HG03520 (cell line): ENCODE results near the gene PALD1.
"Not testable (repeated sequence)": the region's sequence is repeated elsewhere in the genome, so short reads cannot be mapped to it uniquely, and the experiment has no call there.

Source experiments
- ATAC-seq: cut with Tn5 transposase; IDR thresholded peaks from one replicate; pipeline ENCODE4 v1.9.1; 2021; ENCODE audit warnings: mild to moderate bottlenecking, moderate library complexity; ENCODE audit not compliant: unreplicated experiment

PALD1 gene

DNA sequence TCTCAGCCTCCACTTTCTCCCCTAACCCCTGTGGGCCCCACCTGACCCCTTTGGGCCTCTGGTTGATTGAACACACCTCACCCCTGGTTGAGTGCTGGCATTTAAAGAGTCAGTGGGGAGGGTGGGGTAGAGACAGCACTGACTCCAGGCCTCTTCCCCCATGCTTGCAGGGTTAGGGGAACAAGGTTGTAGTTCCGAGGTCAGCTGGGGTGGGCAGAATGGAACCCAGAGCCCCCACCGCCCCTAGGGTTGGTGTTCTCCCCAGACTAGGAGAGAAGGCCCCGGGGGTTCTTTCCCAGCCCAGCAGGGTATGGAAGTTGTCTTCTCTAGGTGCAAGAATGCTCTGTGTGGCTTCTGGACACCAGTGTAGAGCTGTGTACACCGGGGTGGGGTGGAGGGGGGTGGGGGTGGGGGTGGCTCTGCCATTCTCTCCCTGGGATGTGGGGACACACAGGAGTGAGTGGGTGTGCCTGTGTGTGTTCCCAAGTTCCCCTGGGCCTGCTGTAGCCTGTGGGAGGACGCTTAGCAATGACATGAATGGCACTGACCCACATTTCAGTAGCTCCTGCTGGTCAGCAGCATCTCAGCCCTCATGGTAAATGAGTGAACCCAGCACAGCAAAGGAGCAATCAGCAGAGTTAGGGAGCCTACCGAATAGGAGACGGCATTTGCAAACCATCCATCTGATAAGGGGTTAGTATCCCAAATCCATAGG is 90.4 kb downstream of the PALD1 start:
- no peak for ATAC-seq

DNA sequence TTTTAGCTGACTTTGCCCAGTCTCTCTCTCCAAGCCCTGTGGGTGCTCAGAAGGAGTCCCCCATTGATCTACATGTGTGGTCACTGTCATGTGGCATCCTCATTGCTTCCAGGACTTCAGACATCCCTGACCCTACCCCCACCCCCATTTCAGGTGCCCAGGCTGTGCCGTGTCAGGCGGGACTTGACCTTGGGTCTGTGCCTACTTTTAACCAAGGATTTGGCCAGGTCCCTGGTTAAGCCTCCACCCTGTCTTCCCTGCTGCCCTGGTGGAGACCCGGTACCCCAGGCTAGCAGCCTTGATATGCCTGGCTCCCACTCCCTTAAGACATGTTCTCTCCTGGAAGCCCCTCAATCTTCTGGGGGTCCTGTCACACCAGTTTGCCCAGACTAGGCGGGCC is 92.7 kb downstream of the PALD1 start:
- no peak for ATAC-seq

DNA sequence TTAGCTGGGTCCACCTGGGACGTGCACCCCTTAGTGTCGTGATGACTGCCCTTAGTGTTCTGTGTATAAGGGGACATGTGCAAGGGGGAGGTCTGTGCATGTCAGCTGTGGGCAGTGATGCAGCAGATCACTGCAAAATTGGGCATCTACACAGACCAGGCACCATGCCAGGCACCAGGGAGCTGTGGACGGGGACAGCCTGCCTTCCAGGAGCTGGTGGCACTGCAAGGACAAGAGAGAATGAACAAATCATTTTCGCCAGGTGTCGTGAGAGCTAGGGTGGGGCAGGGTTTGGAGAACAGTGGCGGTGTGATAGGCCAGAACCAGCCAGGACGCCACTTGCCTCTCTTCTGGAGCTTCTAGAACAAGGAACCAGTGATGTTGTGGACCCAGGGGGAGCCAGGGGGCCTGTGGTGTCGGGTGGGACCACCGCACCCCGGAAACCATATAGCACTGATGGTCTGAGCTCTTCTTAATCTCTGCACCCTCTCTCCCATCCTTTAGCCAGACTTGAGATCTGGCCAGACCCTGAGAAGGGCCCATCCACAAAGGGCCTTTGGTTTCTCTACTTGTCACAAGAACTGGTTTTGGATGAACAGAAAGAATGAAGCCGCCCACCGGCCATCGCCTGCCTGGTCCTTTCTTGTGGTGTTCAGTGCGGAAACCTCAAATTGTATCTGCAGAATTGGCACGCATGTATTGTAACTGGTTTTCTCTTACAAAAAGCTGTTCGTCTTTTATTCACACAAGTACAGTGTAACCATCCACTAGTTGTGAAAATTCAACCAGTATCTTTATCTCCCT is 93.3 kb downstream of the PALD1 start:
- ATAC-seq, result no peak

DNA sequence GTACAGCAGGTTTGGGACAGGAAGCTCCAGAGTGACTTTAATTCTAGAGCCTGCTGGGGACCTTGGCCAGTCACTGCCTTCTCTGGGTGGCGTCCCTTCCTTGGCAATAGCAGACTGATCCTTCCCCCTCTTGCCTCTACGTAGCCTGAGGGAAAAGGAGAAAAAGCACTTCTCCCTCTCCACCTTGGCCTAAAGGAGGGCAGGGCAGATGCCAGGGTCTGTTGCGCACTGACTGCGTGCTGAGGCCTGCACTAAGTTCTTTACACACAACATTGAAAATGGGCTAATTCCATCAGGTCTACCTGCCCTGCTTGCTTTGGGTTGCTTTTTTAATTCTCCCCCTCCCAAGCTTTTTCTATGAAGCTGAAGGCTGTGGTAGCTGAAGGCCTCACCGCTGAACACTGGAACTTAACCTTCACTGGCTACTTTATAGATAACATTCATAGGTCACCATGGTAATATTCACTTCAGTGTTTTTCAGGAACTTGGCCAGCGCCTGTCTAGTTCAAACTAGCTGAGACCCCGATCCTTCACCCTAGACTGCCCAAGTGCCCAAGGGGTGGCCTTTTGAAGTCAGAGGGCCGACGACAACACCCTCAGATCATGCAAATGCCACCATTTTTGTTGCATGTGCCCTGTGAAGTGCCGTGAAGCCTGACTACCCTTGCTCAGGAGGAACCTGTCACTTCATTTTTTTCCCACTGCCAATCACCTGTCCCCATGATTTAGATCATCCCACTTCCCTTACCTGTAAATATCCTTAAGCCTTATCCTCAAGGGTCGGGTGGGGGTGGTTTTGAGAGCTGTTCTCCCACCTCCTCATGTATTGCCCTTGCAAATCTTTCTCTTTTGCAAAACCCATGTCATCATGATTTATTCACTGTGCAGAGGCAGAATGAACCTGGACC is 95.3 kb downstream of the PALD1 start:
- no peak for ATAC-seq

DNA sequence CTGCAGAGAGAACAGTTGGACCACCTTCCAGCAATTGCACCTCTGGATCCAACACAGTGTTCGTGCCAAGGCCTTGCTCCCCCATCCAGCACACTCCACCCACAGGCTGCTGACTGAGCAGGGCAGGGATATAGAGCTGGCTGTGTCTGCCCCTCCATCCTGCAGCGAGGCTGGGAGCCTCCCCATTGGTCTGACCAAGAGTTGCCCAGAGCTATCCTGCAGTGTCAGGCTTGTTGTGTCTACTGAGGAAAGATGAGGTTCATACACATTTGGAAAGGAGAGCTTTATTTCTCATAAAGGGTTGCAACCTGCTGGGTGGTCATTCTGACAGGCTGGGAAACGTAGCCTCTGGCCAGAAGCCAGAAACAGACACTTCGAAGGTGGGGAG is 96.9 kb downstream of the PALD1 start:
- ATAC-seq, result no peak

DNA sequence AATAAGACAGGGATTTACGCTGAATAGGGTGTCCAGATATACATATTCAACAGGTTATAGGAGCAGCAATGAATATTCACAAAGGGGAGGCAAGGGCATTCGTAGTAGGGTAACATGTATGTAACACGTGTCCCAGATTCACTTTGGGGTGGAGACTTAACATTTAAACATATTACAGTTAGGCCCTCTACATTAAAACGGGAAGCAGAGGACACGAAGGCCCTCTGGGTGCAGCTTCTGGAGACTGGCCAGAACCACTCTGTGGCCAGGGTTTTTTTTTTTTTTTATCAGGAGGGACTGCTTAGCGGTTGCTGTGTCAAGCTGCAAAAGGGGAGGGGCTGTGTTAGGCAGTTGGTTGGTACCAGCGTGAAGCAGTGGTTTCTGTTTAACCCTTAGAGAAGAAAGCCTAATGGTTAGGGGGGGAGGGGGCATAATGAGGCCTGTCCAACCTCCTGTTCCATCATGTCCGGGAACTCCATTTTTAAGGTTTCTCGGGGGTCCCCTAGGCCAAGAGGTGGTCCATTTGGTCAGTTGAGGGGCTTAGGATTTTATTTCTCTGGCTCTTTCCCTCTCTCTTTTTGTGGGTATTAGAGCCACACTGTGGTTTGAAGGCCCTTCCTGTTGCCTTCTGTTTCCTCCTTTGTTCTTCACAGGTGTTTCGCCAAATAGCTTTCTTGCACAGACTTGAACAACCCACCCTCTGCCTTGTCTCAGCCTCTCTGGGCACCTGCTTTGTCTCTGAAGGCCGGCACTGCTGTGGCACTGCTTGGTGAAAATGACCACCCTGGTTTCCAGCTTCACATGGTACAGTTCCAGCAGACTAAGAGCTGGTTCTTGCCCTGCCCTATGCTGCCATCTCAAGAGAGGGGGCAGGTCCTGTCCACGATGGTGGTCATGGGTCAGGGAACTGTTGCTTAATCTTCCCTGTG is 97.6 kb downstream of the PALD1 start:
- ATAC-seq, result peak; percentile 36

DNA sequence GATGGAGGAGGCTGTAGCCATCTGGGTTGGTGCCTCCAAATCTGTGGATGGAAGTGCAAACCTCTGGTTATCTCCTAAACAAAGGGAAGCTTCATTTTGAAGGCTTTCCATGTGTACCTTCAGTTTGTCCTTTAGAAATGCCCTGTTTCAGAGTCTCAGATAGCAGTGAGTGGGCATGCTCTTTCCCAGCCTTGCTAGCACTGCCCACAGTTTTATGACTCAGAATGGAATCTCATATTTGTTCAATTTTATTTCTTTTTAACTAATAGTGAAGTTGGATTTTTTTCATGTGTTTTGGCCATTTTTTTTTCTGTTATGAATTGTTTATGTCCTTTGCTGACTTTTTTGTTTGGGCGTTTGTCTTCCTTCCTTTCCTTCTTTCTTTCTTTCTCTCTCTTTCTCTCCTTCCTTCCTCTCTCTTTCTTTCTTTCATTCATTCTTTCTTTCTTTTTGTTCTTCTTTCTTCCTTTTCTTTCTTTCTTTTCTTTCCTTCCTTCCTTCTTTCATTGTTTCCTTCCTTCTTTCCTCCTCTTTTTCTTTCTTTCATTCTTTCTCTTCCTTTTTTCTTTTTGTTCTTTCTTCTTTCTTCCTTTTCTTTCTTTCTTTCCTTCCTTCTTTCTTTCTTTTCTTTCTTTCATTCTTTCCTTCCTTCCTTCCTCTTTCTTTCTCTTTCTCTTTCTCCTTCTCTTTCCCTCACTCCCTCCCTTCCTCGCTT is 98.4 kb downstream of the PALD1 start:
- no peak for ATAC-seq

DNA sequence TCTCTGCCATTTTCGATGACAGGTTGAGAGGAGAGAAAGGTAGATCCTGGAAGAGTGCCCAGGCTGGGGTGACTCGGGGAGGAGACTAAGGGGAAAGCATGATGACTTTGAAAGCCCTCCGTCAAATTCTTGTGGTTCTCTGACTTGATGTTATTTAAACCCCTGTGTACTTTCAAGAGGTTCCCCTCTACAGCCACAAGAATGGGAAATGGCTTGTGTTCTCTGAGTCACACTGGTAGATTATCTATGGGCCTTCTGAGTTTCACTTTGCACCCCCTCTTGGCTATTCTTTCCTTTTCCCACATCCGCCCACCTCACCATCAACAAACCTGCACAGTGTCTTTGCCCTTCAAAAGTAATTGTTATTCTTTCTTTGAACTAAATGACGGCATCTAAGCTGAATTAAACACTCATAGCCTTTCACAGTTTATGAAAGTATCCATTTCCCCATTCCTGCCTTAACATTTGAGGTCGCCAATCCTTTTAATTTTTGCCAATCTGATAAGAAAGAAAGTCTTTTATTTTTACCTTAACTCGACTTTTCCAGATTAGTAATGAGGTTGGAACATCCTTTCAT is 99.9 kb downstream of the PALD1 start:
- no peak for ATAC-seq

DNA sequence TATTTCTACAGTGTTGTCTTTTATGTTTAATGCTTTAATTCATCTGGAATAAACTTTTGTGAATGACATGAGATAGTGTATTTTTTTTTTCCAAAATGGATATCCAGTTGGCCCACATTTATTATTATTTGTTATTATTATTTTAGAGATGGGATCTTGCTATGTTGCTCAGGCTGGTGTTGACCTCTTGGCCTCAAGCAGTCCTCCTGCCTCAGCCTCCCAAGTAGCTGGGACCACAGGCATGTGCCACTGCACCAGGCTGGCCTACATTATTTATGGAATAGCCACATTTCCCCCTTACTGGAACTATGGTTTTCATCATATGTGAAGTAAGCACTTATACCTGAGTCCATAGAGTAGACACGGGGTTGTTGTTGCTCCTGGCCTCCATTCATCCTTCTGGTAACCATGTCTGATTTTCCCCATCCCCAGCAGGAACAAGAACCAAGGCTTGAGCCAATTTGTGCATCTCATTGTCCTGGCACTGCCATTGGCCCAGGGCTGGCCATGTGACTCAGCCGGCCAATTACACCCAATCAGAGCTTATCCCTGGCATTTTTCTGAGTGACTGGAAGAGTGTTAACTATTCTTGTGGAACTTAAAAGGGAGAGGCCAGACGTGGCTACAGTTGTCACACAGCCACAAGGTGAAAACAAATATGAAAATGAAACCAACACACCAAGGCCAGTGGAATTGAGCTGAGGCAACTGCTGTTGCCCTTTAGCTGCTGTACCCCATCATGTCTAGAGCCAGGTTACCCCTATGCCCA is 100.9 kb downstream of the PALD1 start:
- no peak for ATAC-seq

DNA sequence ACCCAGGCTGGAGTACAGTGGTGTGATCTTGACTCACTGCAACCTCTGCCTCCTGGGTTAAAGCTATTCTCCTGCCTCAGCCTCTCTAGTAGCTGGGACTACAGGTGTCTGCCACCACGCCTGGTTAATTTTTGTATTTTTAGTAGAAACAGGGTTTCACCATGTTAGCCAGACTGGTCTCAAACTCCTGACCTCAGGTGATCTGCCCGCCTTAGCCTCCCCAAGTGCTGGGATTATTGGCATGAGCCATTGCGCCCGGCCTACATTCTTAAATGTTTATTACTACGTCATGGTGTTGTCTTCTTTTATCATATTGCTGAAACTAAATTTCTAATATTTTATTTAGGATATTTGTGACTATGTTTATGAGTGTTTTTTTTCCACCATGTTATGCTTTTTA is 102.6 kb downstream of the PALD1 start:
- ATAC-seq, result not testable (repeated sequence)

DNA sequence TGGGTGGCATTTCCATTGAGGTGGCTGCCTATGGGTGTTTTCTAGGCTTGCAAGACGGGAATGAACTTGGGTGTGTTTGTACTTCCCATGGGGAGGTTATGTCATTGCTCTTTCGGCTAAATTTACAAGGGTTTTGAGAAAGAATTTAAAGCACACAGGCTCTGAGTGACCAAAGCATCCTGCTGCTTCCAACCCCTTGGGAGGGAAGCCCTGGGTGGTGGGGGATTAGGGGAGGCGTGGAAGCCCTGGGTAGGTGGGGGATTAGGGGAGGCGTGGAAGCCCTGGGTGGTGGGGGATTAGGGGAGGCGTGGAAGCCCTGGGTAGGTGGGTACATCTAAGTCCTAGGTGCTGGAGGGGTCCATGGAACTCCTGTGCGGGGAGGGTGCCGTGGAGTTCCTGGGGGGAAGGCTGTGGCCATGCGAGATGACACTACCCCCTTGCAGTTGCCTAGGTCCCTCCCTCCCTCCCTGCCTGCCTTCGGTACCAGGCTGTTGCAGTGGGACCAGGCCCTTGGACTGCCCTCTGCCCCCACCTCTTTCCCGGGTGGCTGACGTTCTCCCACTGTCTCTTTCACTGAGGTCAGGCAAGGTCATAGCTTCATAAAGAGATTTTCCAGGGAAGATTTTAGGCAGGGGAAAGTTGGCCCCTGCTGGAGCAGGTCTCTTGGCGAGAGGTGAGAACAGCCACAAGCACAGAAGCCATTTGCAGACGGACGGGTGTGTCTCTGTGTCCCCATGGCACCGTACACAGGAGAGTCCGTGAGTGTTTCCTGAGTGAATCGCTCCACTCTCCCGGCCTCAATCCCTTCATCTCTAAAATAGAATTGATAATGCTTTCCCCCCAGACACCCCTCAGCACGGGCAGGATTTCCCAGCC is 104.5 kb downstream of the PALD1 start:
- ATAC-seq, result no peak

DNA sequence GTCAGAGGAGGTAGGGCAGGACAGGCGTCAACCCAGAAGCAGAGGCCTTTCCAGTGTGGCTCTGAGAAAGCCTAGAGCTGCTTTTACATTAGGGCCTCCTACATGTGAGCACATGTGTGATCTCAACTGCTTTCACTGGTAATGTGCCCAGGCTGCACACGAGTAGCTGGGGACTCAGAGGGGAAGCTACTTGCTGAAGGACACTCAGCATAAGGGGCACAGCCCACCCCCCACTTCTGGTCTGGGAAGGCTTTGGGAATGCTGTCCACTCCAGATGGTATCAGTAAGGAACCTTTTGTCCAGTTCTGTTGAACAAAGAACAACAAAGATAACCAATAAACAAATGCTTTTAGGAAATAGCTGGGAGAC is 105.1 kb downstream of the PALD1 start:
- no peak for ATAC-seq

DNA sequence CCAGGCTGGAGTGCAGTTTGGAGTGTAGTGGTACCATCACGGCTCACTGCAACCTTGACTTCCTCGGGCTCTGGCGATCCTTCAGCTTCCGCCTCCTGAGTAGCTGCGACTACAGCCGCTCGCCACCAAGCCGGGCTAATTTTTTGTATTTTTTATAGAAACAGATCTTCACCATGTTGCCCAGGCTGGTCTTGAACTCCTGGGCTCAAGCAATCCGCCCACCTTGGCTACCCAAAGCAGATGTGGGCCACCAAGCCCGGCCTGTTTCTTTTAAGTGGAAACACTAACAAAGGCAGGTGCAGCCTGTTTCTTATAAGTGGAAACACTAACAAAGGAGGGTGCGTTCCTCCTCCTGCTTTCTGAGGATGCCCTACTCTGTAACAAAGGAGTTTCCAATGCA is 105.8 kb downstream of the PALD1 start:
- no peak for ATAC-seq

DNA sequence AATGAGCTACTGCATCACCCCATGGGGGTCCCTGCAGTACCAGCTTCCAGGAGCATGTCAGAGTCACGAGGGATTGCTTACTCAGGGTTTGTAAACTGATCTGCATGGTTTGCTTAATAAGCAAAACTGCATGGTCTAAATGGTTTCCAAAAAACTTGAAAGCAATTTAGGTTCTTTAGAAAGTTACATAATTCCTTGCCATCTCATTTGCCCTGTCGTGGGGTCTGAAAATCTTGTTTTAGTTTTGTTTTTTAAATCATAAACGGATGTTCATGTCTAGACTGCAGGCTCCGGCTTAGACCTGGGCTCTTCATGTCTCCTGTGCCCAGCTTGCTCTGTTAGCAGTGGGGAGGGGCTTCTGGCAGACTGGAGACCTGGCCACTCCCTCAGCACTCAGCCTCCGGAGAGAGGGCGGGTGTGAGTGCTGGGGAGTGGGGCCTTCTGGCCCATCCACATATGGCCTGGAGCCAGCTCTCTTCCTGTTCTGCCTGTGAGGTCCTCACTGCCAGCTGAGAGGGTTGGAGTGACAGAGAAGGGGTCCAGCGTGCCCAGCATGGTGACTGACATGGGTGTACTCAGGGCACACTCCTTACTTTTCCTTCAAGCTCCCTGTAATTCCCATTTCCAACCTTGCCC is 106.5 kb downstream of the PALD1 start:
- no peak for ATAC-seq

DNA sequence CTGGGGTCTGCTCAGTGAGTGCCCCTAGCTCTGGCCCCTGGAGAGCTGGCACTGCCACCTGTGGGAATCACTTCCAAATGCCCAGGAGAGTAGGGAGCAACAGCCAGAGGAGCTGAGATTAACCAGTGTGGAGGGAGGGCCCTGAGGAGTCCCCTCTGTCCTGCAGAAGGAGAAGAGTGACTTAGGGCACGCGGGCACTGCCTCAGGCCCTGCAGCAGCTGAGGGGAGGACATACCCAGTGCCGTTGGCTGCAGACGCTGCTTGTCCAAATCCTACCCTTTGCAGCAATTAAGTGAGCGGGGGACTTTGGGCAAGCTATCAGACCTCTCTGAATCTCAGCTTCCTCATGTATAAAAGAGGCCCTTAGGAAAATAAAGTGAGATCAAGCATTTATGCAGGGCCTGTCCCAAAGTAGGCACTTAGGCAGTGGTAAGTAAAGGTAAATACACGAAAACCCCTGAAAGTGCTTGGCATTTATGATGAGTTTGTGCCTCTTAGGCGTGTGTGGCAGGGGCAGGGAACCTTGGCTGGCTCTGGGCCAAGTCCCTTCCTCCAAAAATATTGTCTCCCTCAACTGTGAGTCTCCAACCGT is 107.1 kb downstream of the PALD1 start:
- no peak for ATAC-seq

DNA sequence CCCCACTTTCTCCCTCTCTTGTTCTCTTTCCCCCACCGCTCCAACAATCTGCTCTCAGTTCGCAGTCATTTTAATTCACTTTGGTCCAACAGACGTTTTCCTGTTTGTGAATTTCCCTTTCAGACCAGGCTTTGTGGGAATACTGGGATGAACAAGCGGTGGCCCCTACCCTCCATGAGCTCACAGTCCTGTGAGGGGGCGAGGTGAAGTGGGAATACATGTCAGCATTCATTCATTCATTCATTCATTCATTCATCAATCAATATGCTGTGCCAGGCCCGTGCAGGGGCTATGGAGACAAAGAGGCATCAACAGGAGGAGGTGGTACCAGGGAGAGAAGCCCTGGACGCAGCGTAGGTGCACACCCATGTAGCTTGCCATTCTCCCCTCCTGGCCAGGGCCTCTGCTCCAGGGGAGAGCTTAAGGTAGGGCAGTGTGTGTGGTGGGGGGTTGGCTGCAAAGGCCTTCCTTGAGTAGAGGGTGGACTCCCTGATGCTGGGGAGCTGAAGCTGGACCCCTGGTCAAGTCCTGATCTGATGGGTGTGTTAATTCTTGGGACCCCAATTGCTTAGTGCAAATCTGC is 107.9 kb downstream of the PALD1 start:
- no peak for ATAC-seq
